ENCODE measurements around the gene C10orf95. TPM values are rescaled to one million over a fixed set of nuclear protein-coding genes. Genes with fewer than 3 reads are reported as not detected.
A peak's percentile ranks its signal among the peaks of the same experiment; 100 is the strongest.

C10orf95 gene
- total RNA-seq, 1 experiment from 2014 or later = 0.21 TPM

DNA sequence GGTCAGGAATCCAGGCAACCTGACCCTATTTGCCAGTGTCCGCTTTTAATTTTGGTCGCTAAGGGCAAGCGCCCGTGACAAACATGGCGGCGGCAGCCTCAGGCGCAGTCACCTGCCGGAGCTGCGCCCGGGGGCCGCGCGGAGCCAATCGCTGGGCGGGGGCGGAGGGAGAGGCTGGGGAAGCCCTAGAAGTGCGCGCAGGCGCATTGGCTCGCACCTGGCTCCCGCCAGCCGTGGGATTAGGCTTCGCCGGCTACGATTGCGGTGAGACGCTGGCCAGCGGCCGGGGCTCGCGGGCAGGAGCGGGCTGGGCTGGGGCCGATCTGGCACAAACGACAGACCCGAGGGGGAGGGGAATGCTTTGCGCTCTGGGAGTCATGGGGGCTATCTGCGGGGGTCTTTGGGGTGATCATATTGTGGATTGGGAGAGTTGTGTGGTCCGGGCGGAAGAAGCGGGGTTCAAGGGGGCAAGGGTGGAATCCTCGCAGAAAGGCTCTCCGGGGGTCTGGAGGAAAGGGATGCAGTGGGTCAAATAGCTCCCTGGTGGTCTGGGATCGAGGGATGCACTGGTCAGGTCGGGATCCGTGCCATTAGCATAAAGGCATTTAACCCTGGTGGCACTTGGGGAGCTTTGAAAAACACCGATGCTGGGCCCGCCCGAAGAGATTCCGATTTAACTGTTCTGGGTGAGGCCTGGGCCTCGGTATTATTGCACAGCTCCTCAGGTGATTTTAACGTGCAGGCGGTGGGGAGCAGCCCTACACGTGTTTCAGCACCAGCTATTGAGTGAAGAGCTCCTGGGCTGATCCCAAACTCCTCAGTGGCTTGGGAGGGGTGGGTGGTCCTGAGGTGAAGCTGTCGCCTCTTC lies 10.1 kb upstream of the C10orf95 start:
- POLR2A ChIA-PET = interaction anchor here (0.7 to 1.4 kb wide), 2 partner anchors 11 to 40 kb away, joined by 4 to 6 read pairs; no protein-coding TSS in a partner anchor
- Histone ChIP-seq H3K36me3 (ENCODE audit: control insufficient read depth, insufficient read depth, low read length) (peaks cover 3% of the 10 kb centered on the region; the same call in 1 of the 2 replicates), H3K9me3 (ENCODE audit: control insufficient read depth, insufficient read depth, low read depth, low read length) (no peaks in the 10 kb centered on the region), H3K27me3 (ENCODE audit: control insufficient read depth, insufficient read depth, low read length) (no peaks in the 10 kb centered on the region), H3K27ac (ENCODE audit: low read length) (peak overlapping the region; percentile 86), H3K4me3 (ENCODE audit: low read depth in 2 of 2, low read length in 2 of 2) (peak overlapping the region; percentile 60 to 83), H3K4me1 (ENCODE audit: control insufficient read depth, insufficient read depth, low read length) (peaks cover 23% of the 10 kb centered on the region)
- no TSS peak for BruUV-seq (replicated peaks)
- DNase-seq (ENCODE audit: low read depth, low spot score) (no peak), ATAC-seq (peak; percentile 97)
- in situ Hi-C loops (cut with HindIII; ENCODE audit: low pct_unique_long_range_greater_than_20kb, low sequenced_read_pairs) (no loop called here), intact Hi-C loops (cut with micrococcal nuclease; ENCODE audit: unreplicated experiment) (no loop called here)
- TF ChIP-seq, protein P1, sequence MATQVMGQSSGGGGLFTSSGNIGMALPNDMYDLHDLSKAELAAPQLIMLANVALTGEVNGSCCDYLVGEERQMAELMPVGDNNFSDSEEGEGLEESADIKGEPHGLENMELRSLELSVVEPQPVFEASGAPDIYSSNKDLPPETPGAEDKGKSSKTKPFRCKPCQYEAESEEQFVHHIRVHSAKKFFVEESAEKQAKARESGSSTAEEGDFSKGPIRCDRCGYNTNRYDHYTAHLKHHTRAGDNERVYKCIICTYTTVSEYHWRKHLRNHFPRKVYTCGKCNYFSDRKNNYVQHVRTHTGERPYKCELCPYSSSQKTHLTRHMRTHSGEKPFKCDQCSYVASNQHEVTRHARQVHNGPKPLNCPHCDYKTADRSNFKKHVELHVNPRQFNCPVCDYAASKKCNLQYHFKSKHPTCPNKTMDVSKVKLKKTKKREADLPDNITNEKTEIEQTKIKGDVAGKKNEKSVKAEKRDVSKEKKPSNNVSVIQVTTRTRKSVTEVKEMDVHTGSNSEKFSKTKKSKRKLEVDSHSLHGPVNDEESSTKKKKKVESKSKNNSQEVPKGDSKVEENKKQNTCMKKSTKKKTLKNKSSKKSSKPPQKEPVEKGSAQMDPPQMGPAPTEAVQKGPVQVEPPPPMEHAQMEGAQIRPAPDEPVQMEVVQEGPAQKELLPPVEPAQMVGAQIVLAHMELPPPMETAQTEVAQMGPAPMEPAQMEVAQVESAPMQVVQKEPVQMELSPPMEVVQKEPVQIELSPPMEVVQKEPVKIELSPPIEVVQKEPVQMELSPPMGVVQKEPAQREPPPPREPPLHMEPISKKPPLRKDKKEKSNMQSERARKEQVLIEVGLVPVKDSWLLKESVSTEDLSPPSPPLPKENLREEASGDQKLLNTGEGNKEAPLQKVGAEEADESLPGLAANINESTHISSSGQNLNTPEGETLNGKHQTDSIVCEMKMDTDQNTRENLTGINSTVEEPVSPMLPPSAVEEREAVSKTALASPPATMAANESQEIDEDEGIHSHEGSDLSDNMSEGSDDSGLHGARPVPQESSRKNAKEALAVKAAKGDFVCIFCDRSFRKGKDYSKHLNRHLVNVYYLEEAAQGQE (IDR thresholded peaks at IDR 0.05; ENCODE audit: insufficient read depth in 1 of 2, low read depth in 2 of 2, low read length in 1 of 2) = peak; percentile 68 to 85
- TF ChIP-seq POLR2AphosphoS5 (IDR thresholded peaks at IDR 0.05; ENCODE audit: low read depth, low read length) = peak; percentile 66; the same call in 1 of the 2 replicates
- 0 out of 2 replicates have a peak, but pooled peaks have one; percentile 46 for TF ChIP-seq SIN3A (IDR thresholded peaks at IDR 0.05; ENCODE audit: borderline replicate concordance, insufficient read depth, low read depth, low read length)
- TF ChIP-seq TCF7L2 (IDR thresholded peaks at IDR 0.05; ENCODE audit: low read depth, low read length) = peak; percentile 48; the same call in 1 of the 2 replicates
- TF ChIP-seq, protein P2, sequence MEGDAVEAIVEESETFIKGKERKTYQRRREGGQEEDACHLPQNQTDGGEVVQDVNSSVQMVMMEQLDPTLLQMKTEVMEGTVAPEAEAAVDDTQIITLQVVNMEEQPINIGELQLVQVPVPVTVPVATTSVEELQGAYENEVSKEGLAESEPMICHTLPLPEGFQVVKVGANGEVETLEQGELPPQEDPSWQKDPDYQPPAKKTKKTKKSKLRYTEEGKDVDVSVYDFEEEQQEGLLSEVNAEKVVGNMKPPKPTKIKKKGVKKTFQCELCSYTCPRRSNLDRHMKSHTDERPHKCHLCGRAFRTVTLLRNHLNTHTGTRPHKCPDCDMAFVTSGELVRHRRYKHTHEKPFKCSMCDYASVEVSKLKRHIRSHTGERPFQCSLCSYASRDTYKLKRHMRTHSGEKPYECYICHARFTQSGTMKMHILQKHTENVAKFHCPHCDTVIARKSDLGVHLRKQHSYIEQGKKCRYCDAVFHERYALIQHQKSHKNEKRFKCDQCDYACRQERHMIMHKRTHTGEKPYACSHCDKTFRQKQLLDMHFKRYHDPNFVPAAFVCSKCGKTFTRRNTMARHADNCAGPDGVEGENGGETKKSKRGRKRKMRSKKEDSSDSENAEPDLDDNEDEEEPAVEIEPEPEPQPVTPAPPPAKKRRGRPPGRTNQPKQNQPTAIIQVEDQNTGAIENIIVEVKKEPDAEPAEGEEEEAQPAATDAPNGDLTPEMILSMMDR (IDR thresholded peaks at IDR 0.05) = no peak
- CTCF ChIA-PET = interaction anchor here (0.6 kb wide), 1 partner anchor 41 kb away, joined by 3 read pairs; the partner anchor contains the start of gene ACTR1A

DNA sequence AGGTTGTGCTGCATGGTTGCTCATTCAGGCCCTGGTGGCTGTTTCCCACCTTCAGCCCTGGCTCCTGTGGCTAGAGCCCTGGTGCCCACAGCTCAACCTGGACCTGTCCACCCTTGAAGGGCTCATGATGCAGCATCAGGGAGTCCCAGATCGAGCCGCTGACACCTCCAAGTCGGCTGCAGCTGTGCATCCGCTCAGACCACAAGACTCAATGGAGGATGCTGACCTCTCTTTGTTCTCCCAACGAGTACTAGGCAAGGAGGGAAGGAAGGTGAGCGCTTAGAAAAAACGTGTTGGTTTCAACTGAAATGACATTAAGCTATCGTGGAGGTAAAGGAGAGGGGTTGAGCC lies 9.5 kb upstream of the C10orf95 start:
- in situ Hi-C loops (cut with HindIII; ENCODE audit: low pct_unique_long_range_greater_than_20kb, low sequenced_read_pairs) = no loop called here
- DNase-seq (ENCODE audit: low read depth, low spot score) (no peak), ATAC-seq (peak; percentile 51)
- no peaks in the 10 kb centered on the region for H3K27me3 ChIP-seq (ENCODE audit: control insufficient read depth, insufficient read depth, low read length)
- BruUV-seq (replicated peaks) = no TSS peak
- CTCF ChIA-PET = no interaction called here
- H3K4me3 ChIP-seq (ENCODE audit: low read depth in 2 of 2, low read length in 2 of 2) = peak overlapping the region; percentile 60 to 83
- TF ChIP-seq TCF7L2 (IDR thresholded peaks at IDR 0.05; ENCODE audit: low read depth, low read length) (no peak), SIN3A (IDR thresholded peaks at IDR 0.05; ENCODE audit: borderline replicate concordance, insufficient read depth, low read depth, low read length) (no peak), POLR2AphosphoS5 (IDR thresholded peaks at IDR 0.05; ENCODE audit: low read depth, low read length) (no peak)
- TF ChIP-seq, protein P1 (IDR thresholded peaks at IDR 0.05; ENCODE audit: insufficient read depth in 1 of 2, low read depth in 2 of 2, low read length in 1 of 2) = no peak
- TF ChIP-seq, protein P2 (IDR thresholded peaks at IDR 0.05) = no peak
- peaks cover 23% of the 10 kb centered on the region for H3K4me1 ChIP-seq (ENCODE audit: control insufficient read depth, insufficient read depth, low read length)
- peaks cover 3% of the 10 kb centered on the region; the same call in 1 of the 2 replicates for H3K36me3 ChIP-seq (ENCODE audit: control insufficient read depth, insufficient read depth, low read length)
- peak overlapping the region; percentile 86 for H3K27ac ChIP-seq (ENCODE audit: low read length)
- POLR2A ChIA-PET = interaction anchor here (0.7 to 1.4 kb wide), 2 partner anchors 10 to 40 kb away, joined by 4 to 6 read pairs; no protein-coding TSS in a partner anchor
- intact Hi-C loops (cut with micrococcal nuclease; ENCODE audit: unreplicated experiment) = no loop called here
- H3K9me3 ChIP-seq (ENCODE audit: control insufficient read depth, insufficient read depth, low read depth, low read length) = no peaks in the 10 kb centered on the region

Data from Panc1 (cell line).